HCT116 (cell line): Measurements from ENCODE around the gene PLOD2. TPM values are rescaled to one million over a fixed set of nuclear protein-coding genes. Genes with fewer than 3 reads are reported as not detected.

Source experiments
- ATAC-seq: fragments of 200-7000 bp; cut with Tn5 transposase; 2 replicates; pipeline ENCODE4 v1.9.1; 2020; ENCODE audit warnings: mild to moderate bottlenecking, moderate library complexity
- BruUV-seq: library from RNA; stranded (reverse); fragments of 400-500 nt; replicated peaks from 2 replicates; lab custom pipeline; 2021; lab: Mats Ljungman, UMichigan
- CTCF ChIA-PET: fragments of 300-600 bp; sonication (Branson Sonifier 250); formaldehyde crosslinking; loops from one replicate; lab custom pipeline; 2021; ENCODE audit warnings: antibody characterized with exemption; lab: Charles Lee
- POLR2A ChIA-PET: fragments of 300-600, 350-600 bp; sonication (Branson Sonifier 250); formaldehyde crosslinking; loops from one replicate; lab custom pipeline; 2021; ENCODE audit warnings: antibody characterized with exemption; lab: Charles Lee
- RAD21 ChIA-PET, 2 experiments: fragments of 300-600 bp; sonication (Branson Sonifier 250); formaldehyde crosslinking; loops; one replicate each; lab custom pipeline; 2023; ENCODE audit warnings: low total read pairs in 2 of 2; ENCODE audit not compliant: uncharacterized antibody in 2 of 2, unreplicated experiment in 2 of 2, low non-redundant PET in 1 of 2; lab: Charles Lee
- DNase-seq: peaks from one replicate; pipeline ENCODE4 v3.0.0-alpha.2; 2010; ENCODE audit warnings: low read depth, low spot score
- H2AFZ ChIP-seq: fragments of 200-600 bp; shearing (Covaris generic), sonication (generic); 2 replicates; pipeline ENCODE4 v1.6.1; 2017; ENCODE audit warnings: low read depth, mixed run types, mixed read lengths, antibody characterized with exemption, low read length; ENCODE audit not compliant: poor library complexity, severe bottlenecking
- H3K27ac ChIP-seq: 2 replicates; pipeline ENCODE4 v1.5.1; 2012; ENCODE audit warnings: low read depth, low read length
- H3K27me3 ChIP-seq: fragments of 200-600 bp; sonication (generic); 2 replicates; pipeline ENCODE4 v1.6.1; 2016; ENCODE audit warnings: mixed run types, low read length, mixed read lengths; ENCODE audit not compliant: insufficient read depth
- H3K36me3 ChIP-seq, 2 experiments: fragments of 200-500 bp in 1 of 2; fragments of 200-600 bp in 1 of 2; sonication (Bioruptor generic) in 1 of 2; sonication (generic) in 1 of 2; 2 replicates each; pipeline versions ENCODE4 v1.5.1 to v1.6.1; 2014 to 2016; ENCODE audit warnings: low read length in 2 of 2, inconsistent platforms in 1 of 2, mixed read lengths in 1 of 2, mixed run types in 1 of 2; ENCODE audit not compliant: insufficient read depth in 2 of 2, control insufficient read depth in 1 of 2
- H3K4me1 ChIP-seq, 2 experiments: fragments of 200-600 bp in 1 of 2; sonication (generic) in 1 of 2; 2 replicates each; pipeline versions ENCODE4 v1.5.1 to v1.6.1; 2012 to 2017; ENCODE audit warnings: low read length in 2 of 2, inconsistent platforms in 1 of 2, mild to moderate bottlenecking in 1 of 2, mixed read lengths in 1 of 2, mixed run types in 1 of 2, moderate library complexity in 1 of 2; ENCODE audit not compliant: insufficient read depth in 2 of 2, control insufficient read depth in 1 of 2
- H3K4me2 ChIP-seq: fragments of 200-600 bp; sonication (generic); 2 replicates; pipeline ENCODE4 v1.6.1; 2017; ENCODE audit warnings: mixed run types, low read length, mixed read lengths
- H3K4me3 ChIP-seq, 2 experiments: fragments of 200-600 bp in 1 of 2; sonication (generic) in 1 of 2; replicated peaks in 1 of 2; 2 replicates each; pipeline ENCODE4 v1.5.1; 2011 to 2016; ENCODE audit warnings: low read length in 2 of 2, control low read depth in 1 of 2, low read depth in 1 of 2, mild to moderate bottlenecking in 1 of 2, mixed read lengths in 1 of 2, mixed run types in 1 of 2
- H3K79me2 ChIP-seq: fragments of 200-600 bp; sonication (generic); 2 replicates; pipeline ENCODE4 v1.6.1; 2017; ENCODE audit warnings: mild to moderate bottlenecking, mixed run types, low read length, moderate library complexity, mixed read lengths; ENCODE audit not compliant: insufficient read depth
- H3K9ac ChIP-seq: fragments of 200-600 bp; sonication (generic); 2 replicates; pipeline ENCODE4 v1.6.1; 2016; ENCODE audit warnings: low read length, mixed read lengths
- H3K9me2 ChIP-seq: fragments of 200-600 bp; sonication (generic), shearing (Covaris generic); 2 replicates; pipeline ENCODE4 v1.6.1; 2017; ENCODE audit warnings: mixed run types, mild to moderate bottlenecking, moderate library complexity; ENCODE audit not compliant: insufficient read depth
- H3K9me3 ChIP-seq, 2 experiments: fragments of 200-500 bp in 1 of 2; fragments of 200-600 bp in 1 of 2; sonication (Bioruptor generic) in 1 of 2; sonication (generic) in 1 of 2; 2 replicates each; pipeline ENCODE4 v1.6.1; 2014 to 2017; ENCODE audit warnings: low read length in 2 of 2, mixed read lengths in 2 of 2, inconsistent platforms in 1 of 2, low read depth in 1 of 2, mild to moderate bottlenecking in 1 of 2, mixed run types in 1 of 2, moderate library complexity in 1 of 2; ENCODE audit not compliant: control insufficient read depth in 1 of 2, insufficient read depth in 1 of 2
- H4K20me1 ChIP-seq: fragments of 200-600 bp; sonication (generic), shearing (Covaris generic); 2 replicates; pipeline ENCODE4 v1.6.1; 2017; ENCODE audit warnings: mixed run types, mild to moderate bottlenecking, moderate library complexity; ENCODE audit not compliant: insufficient read depth
- ATF3 ChIP-seq: IDR thresholded peaks from 2 replicates; pipeline ENCODE4 v1.6.1; 2012
- CBX3 ChIP-seq: IDR thresholded peaks from 2 replicates; pipeline ENCODE4 v1.6.1; 2012; ENCODE audit warnings: low read depth
- CEBPB ChIP-seq: IDR thresholded peaks from 2 replicates; pipeline ENCODE4 v1.6.1; 2012; ENCODE audit warnings: low read depth
- EZH2 ChIP-seq: fragments of 200-600 bp; sonication (generic); IDR thresholded peaks from 2 replicates; pipeline ENCODE4 v1.6.1; 2017; ENCODE audit warnings: antibody characterized with exemption, mixed run types
- EZH2phosphoT487 ChIP-seq: fragments of 200-600 bp; IDR thresholded peaks from 2 replicates; pipeline ENCODE4 v1.6.1; 2018; ENCODE audit warnings: antibody characterized with exemption, borderline replicate concordance
- FOSL1 ChIP-seq: IDR thresholded peaks from 2 replicates; pipeline ENCODE4 v1.6.1; 2012; ENCODE audit warnings: low read depth
- POLR2AphosphoS5 ChIP-seq: IDR thresholded peaks from 2 replicates; pipeline ENCODE4 v1.6.1; 2011; ENCODE audit warnings: mild to moderate bottlenecking, low read depth, low read length, moderate library complexity
- RAD21 ChIP-seq: IDR thresholded peaks from 2 replicates; pipeline ENCODE4 v1.6.1; 2012; ENCODE audit warnings: low read depth, mild to moderate bottlenecking
- SP1 ChIP-seq: IDR thresholded peaks from 2 replicates; pipeline ENCODE4 v1.6.1; 2012; ENCODE audit warnings: low read depth
- intact Hi-C: fragments of 100-400 bp; cut with micrococcal nuclease; formaldehyde crosslinking; loops from 2 replicates; pipeline ENCODE4 v1.10.0; 2022
- total RNA-seq: library from RNA; stranded (reverse); gene quantifications from one replicate; pipeline ENCODE4 v1.2.1, GENCODE V29; 2021; ENCODE audit not compliant: unreplicated experiment

The PLOD2 gene
- total RNA-seq, 1 experiment from 2014 or later = 25.8 TPM

- ChIA-PET CTCF (interaction anchor here (1.2 to 1.3 kb wide), 2 partner anchors 10 to 38 kb away, joined by 3 to 5 read pairs; no protein-coding TSS in a partner anchor), POLR2A (no interaction called here), RAD21 (no interaction called here)
- Histone ChIP-seq H3K9ac (no peak overlapping the region), H3K27ac (no peak overlapping the region), H3K9me2 (no peaks in the 10 kb centered on the region), H3K4me2 (no peak overlapping the region), H2AFZ (no peak overlapping the region), H3K79me2 (no peaks in the 10 kb centered on the region), H4K20me1 (no peaks in the 10 kb centered on the region), H3K4me3 (no peak overlapping the region), H3K36me3 (0 out of 4 replicates have a peak, but pooled peaks cover 0 to 2% of the 10 kb centered on the region in 2 experiments), H3K27me3 (no peaks in the 10 kb centered on the region), H3K9me3 (no peaks in the 10 kb centered on the region), H3K4me1 (no peaks in the 10 kb centered on the region)
- intact Hi-C loops = no loop called here
- no peak for DNase-seq
- no peak for TF ChIP-seq EZH2phosphoT487
- ATAC-seq = no peak
- no TSS peak for BruUV-seq
These were observed 58.1 kb downstream of the PLOD2 start for GRCh38 chr3:146102885-146103284.

- TF ChIP-seq POLR2AphosphoS5 (no peak), EZH2 (no peak), FOSL1 (no peak), SP1 (no peak), CBX3 (no peak), RAD21 (no peak), ATF3 (no peak), CEBPB (no peak)
- Histone ChIP-seq H3K4me1 (no peaks in the 10 kb centered on the region), H3K79me2 (no peaks in the 10 kb centered on the region), H3K27me3 (no peaks in the 10 kb centered on the region), H3K9me3 (no peaks in the 10 kb centered on the region), H3K9ac (no peak overlapping the region), H3K9me2 (no peaks in the 10 kb centered on the region), H2AFZ (no peak overlapping the region), H3K27ac (no peak overlapping the region), H4K20me1 (no peaks in the 10 kb centered on the region), H3K4me3 (no peak overlapping the region), H3K4me2 (no peak overlapping the region), H3K36me3 (0 out of 4 replicates have a peak, but pooled peaks cover 0 to 2% of the 10 kb centered on the region in 2 experiments)
- no TSS peak for BruUV-seq
- ChIA-PET POLR2A (no interaction called here), CTCF (interaction anchor here (1.2 kb wide), 1 partner anchor 36 kb away, joined by 5 read pairs; no protein-coding TSS in a partner anchor), RAD21 (no interaction called here)
- intact Hi-C loops = no loop called here
- DNase-seq = no peak
- no peak for ATAC-seq
These were observed 59.4 kb downstream of the PLOD2 start for GRCh38 chr3:146101538-146101937.
